Ammon's horn (tissue), 1 donor: ENCODE results near the gene OR8G1.
"Not testable (repeated sequence)": the region's sequence is repeated elsewhere in the genome, so short reads cannot be mapped to it uniquely, and the experiment has no call there.

Experiments used
- DNase-seq: peaks from one replicate; pipeline ENCODE4 v3.0.0-alpha.2; 2016; ENCODE audit warnings: low spot score

OR8G1 gene

GRCh38 chr11:124238512-124238911 lies 2.4 kb upstream of the OR8G1 start:
- no peak for DNase-seq

GRCh38 chr11:124249869-124250268 lies 9.0 kb downstream of the OR8G1 start:
- DNase-seq: not testable (repeated sequence)

DNA sequence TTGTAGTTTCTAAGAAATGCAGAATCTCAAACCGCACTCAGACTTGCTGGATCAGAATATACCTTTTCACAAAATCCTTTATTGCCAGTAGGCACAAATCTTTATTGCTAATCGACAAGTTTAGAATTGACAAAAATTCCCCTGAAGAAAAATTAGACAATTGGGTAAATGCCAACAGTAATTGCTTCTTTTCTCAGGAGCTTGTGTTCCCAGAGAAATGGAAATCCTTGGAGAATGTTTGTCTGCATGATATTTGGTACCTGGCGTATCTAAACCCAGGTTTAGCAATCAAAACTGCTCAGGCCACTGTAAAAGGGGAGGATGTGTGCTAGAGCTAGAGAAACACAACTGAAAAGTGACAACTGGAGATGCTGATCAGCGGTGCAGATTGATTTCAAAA lies 15.2 kb downstream of the OR8G1 start, which contains the start of gene OR8G5:
Gene OR8G5 (plus strand): TSS at position 301 of the 400 bp plus-strand sequence. CDS start 8,556 bp downstream, outside the sequence.
- no peak for DNase-seq

DNA sequence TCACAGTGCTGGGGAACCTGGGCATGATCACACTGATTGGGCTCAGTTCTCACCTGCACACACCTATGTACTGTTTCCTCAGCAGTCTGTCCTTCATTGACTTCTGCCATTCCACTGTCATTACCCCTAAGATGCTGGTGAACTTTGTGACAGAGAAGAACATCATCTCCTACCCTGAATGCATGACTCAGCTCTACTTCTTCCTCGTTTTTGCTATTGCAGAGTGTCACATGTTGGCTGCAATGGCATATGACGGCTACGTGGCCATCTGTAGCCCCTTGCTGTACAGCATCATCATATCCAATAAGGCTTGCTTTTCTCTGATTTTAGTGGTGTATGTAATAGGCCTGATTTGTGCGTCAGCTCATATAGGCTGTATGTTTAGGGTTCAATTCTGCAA lies 24.1 kb downstream of the OR8G1 start:
- DNase-seq: not testable (repeated sequence)

- not testable (repeated sequence) for DNase-seq
Measured at GRCh38 chr11:124270886-124271285, 30.0 kb downstream of the OR8G1 start.

DNA sequence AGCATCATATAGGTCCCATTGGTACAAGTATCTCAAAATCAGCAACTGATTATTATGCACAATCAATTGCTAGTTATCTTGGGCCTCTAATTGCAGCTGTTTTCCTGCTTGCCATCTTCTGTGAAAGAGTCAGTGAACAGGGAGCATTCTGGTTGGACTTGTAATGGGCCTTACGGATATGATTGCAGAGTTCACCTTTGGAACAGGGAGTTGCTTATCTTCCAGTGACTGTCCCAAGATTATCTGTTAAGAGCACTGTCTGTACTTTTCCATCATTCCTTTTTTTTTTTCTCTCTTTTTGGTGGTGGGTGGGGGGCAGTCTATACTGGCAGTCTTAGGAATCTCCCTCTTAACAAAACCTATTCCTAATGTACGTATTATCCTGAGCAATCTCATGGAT lies 33.1 kb downstream of the OR8G1 start:
- DNase-seq: no peak

DNA sequence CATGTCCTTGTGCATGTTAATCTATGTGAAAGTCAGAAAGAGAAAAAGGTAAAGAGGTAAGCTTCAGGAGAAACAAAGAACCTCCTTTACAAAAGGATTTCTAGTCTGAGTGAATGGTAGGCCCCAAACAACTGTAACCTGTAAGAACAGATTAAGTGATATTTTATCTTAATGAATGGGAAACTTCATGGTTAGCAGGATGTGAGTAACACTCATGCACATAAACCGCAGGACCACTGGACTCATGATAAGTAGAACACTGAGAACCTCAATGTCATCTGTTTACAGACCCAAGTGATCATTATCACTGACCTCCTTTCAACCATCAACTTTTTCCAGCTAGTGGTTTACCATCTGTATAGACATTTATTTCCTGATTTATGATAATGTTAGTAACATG lies 35.2 kb downstream of the OR8G1 start:
- DNase-seq: no peak

DNA sequence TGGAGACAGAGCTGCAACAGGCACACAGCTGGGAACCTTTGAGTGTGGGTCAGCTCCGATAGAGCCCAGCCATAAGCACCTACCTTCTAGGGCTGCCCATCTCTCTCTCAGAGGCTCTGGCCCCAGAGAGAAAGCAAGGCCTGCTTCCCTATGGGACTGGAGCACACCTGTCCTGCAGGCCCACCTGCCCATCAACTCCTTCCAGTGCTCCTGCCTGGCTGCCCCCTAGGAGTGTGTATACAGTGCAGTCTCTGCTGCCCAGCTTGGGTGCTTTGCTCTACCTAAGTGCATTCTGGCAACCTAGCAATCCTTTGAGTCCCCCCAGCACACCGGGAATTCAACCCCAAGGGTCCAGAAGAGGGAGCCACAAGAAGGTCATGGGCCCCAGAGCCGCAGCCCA lies 36.3 kb downstream of the OR8G1 start:
- DNase-seq: no peak

DNA sequence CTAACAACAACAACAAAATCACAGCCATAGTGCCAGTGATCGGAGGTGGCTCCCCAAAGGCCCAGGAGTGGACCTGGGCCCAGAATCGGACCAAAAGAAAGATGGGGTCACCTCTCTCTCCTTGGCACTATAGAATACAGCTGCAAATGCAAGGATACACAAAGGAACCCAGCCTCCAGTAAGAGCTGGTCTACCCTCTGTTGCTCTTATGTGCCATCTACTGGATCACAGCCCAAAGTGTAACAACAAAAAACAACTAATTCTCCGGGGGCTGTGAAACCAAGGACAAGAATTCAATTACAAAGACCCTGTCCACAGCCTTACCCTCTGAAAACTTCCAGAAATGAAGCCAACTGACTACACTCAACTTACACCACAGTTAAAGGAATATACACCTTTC lies 36.9 kb downstream of the OR8G1 start:
- DNase-seq: no peak

- no peak for DNase-seq
Measured at GRCh38 chr11:124278261-124278660, 37.4 kb downstream of the OR8G1 start.

GRCh38 chr11:124285610-124286344 lies 44.9 kb downstream of the OR8G1 start:
- no peak for DNase-seq

- DNase-seq: no peak
Measured at GRCh38 chr11:124294687-124295086, 53.8 kb downstream of the OR8G1 start.

GRCh38 chr11:124296016-124296415 lies 55.1 kb downstream of the OR8G1 start:
- no peak for DNase-seq

DNA sequence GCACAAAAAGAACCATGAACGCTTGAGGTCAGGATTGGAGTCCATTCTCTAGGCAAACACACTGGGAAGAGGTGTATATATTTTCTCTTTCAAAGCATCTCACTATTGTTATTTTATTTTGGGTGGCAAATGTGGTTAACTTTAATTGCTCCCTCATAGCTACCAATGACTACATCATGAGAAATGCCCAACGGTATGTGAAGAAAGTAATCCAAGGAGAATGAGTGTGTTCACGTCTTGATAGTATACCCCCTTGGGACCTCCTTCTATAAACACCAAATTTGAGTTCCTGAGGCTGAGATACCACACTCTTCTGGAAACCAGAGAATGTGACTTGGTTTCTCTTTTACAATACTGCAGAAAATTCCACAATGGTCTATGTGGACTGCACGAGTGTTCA lies 57.0 kb downstream of the OR8G1 start:
- DNase-seq: no peak

DNA sequence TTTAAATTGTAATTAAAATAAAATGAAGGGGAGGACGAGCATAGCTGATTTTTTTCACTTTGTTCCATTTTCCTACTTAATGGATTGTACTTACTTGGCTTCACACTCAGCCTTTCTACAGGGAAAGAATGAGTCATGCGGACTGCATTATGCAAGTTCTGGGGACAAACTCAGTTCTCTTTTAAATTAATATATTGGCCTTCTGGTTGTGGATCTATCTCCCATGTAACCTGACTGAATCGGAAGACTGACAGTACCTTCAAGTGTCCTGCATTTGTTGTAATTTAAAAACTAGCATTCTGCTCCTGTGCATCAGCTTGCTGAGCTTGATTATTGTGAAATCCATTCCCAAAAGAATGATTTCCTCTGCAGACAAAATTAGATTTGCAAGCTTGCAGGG lies 60.7 kb downstream of the OR8G1 start:
- peak; percentile 5 for DNase-seq

DNA sequence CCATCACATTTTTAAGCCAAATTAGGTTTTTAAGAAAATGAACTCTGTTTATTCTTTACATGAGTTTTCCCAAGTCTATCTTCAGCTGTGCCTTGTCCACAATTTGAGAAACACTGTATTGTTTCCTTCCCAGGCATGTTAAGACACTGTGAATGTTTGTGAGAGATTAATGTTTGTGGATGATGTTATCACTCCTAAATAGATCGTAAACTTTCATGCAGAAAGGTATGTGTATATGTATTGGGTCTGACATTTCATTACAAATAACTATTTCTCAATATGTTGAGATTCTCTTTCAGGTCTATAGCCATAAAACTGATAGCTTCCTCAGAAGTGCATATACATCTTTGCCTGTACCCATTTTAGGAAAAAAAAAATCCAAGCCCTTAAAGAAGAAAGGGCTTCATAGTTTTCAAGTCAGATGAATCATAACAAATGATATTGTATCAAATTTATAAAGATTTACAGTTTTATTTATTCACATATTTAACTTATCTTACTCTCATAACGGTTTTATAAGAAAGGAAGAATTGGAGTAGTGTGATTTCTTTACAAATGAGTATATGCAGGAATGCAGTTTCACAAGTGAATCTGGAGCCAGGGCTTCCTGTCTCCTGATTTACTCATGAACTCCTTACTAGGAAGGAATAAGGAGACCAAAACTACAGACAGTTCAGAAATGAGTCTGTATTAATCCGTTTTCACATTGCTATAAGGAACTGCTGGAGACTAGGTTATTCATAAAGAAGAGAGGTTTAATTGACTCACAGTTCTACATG lies 61.6 kb downstream of the OR8G1 start:
- no peak for DNase-seq
